ENCODE results near the gene DYSF.

DNA sequence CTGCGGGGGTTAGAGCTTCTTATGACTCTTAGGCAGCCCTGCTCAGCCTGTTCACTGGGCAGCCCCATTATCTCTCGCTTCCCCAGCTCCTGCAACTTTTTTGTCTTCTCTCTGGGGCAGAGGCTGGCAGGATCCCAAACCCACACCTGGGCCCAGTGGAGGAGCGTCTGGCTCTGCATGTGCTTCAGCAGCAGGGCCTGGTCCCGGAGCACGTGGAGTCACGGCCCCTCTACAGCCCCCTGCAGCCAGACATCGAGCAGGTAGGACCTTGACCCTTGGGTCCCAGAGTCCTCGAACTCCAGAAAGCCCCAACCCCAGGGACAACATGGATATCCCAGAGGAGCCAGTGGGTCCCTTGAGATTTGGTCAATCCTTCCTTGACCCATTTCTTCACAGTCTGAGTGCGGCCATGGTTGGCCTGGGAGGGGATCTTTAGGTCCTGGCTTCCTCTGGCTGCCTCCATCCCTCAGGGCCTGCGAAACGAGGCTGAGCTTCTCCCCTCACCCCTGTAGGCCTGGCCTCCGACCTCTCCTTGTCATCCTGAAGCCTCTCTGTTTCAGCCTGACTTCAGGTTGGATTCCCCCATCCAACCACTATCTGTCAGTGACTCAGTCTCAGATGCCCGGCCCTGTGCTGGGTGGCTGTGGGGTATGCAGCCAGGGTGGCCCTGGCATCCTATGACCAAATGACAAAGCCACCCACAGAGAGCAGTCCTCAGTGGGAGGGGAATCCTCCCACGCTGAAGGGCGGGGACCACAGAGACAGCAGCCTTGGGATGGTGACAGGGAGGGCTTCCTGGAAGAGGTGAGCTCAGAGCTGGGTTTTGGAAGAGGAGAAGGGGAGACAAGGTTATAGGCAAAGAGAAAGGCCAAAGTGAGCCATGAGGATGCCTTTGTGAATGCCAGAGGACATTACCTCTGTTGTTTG lies 214.2 kb downstream of the DYSF start:
- no peak for TF ChIP-seq POLR2A (IDR thresholded peaks at IDR 0.05; ENCODE audit: low read length)
- no peak for TF ChIP-seq GATA1 (IDR thresholded peaks at IDR 0.05; ENCODE audit: low read depth, low read length)
